Mesendoderm (in vitro differentiated cells): ENCODE measurements around the gene COPG2.

Experiments
- DNase-seq: peaks from one replicate; pipeline ENCODE4 v3.0.0; 2013
- H2AK5ac ChIP-seq: 2 replicates; pipeline ENCODE4 v1.6.1; 2013; ENCODE audit warnings: low read length, inconsistent platforms
- H2BK120ac ChIP-seq: 2 replicates; pipeline ENCODE4 v1.6.1; 2013; ENCODE audit warnings: low read depth, mild to moderate bottlenecking, low read length, moderate library complexity, mixed read lengths
- H2BK15ac ChIP-seq: replicated peaks from 2 replicates; pipeline ENCODE4 v1.6.1; 2013; ENCODE audit warnings: low read depth, mild to moderate bottlenecking, moderate library complexity
- H2BK5ac ChIP-seq: 2 replicates; pipeline ENCODE4 v1.6.1; 2013; ENCODE audit warnings: low read length, inconsistent platforms
- H3K18ac ChIP-seq: 2 replicates; pipeline ENCODE4 v1.6.1; 2013; ENCODE audit warnings: mild to moderate bottlenecking, low read length, mixed read lengths
- H3K23ac ChIP-seq: one replicate; pipeline ENCODE4 v1.6.1; 2013; ENCODE audit warnings: low read length
- H3K27ac ChIP-seq: 2 replicates; pipeline ENCODE4 v1.5.1; 2013; ENCODE audit warnings: low read depth, mild to moderate bottlenecking, inconsistent platforms, low read length, moderate library complexity
- H3K27me3 ChIP-seq: 2 replicates; pipeline ENCODE4 v1.6.1; 2013; ENCODE audit warnings: low read length, control low read depth, mild to moderate bottlenecking, inconsistent platforms; ENCODE audit not compliant: insufficient read depth, poor library complexity
- H3K36me3 ChIP-seq: 2 replicates; pipeline ENCODE4 v1.6.1; 2013; ENCODE audit warnings: low read length, inconsistent platforms; ENCODE audit not compliant: control insufficient read depth, insufficient read depth
- H3K4ac ChIP-seq: one replicate; pipeline ENCODE4 v1.6.1; 2013; ENCODE audit warnings: low read depth, mild to moderate bottlenecking, low read length, moderate library complexity
- H3K4me1 ChIP-seq: 2 replicates; pipeline ENCODE4 v1.6.1; 2013; ENCODE audit warnings: low read depth, low read length, inconsistent platforms; ENCODE audit not compliant: control insufficient read depth
- H3K4me2 ChIP-seq: 2 replicates; pipeline ENCODE4 v1.6.1; 2013; ENCODE audit warnings: low read length
- H3K4me3 ChIP-seq: 2 replicates; pipeline ENCODE4 v1.5.1; 2013; ENCODE audit warnings: mild to moderate bottlenecking, low read length
- H3K56ac ChIP-seq: one replicate; pipeline ENCODE4 v1.6.1; 2013; ENCODE audit warnings: low read length
- H3K79me1 ChIP-seq: 2 replicates; pipeline ENCODE4 v1.6.1; 2013; ENCODE audit warnings: low read length, inconsistent platforms
- H3K79me2 ChIP-seq: 2 replicates; pipeline ENCODE4 v1.6.1; 2013; ENCODE audit warnings: mild to moderate bottlenecking, low read length; ENCODE audit not compliant: control insufficient read depth, insufficient read depth
- H3K9ac ChIP-seq: 2 replicates; pipeline ENCODE4 v1.6.1; 2013; ENCODE audit warnings: low read length, inconsistent platforms
- H4K5ac ChIP-seq: one replicate; pipeline ENCODE4 v1.6.1; 2013; ENCODE audit warnings: low read length
- H4K8ac ChIP-seq: one replicate; pipeline ENCODE4 v1.6.1; 2013; ENCODE audit warnings: low read depth, mild to moderate bottlenecking, control low read depth, low read length, moderate library complexity
- WGBS: extraction: QIAGEN DNeasy Blood & Tissue Kit; methylation state at CpG from one replicate; pipeline ENCODE4 v1.1.7; 2013; ENCODE audit warnings: low lambda C conversion rate, missing lambda C conversion rate; ENCODE audit not compliant: insufficient coverage; ENCODE audit errors: extremely low coverage; 5-methylcytosine and 5-hydroxymethylcytosine counted together

Gene COPG2

GRCh38 chr7:130488392-130489139 is 180.0 kb downstream of the COPG2 start:
- Histone ChIP-seq H3K4me2 (no peak overlapping the region), H3K79me2 (peaks cover 14% of the 10 kb centered on the region), H3K4me1 (peaks cover 3% of the 10 kb centered on the region), H3K36me3 (no peaks in the 10 kb centered on the region), H2AK5ac (no peak overlapping the region), H3K4me3 (no peak overlapping the region), H3K4ac (no peak overlapping the region), H3K56ac (no peak overlapping the region), H3K23ac (no peak overlapping the region), H4K5ac (no peak overlapping the region), H4K8ac (no peak overlapping the region), H2BK5ac (no peak overlapping the region), H3K18ac (no peak overlapping the region), H3K9ac (no peak overlapping the region), H3K27me3 (peaks cover 6% of the 10 kb centered on the region), H3K27ac (no peak overlapping the region), H3K79me1 (peaks cover 11% of the 10 kb centered on the region), H2BK120ac (no peak overlapping the region), H2BK15ac (no peak overlapping the region)
- no CpG with 5 or more reads among the region's 7 CpGs for WGBS
- no peak for DNase-seq

- no peak overlapping the region for H2BK5ac ChIP-seq
- no peak overlapping the region for H3K18ac ChIP-seq
- H3K9ac ChIP-seq = peak overlapping the region; percentile 90
- no peak overlapping the region for H4K8ac ChIP-seq
- H3K23ac ChIP-seq = no peak overlapping the region
- H3K56ac ChIP-seq = peak overlapping the region; percentile 99
- no peak overlapping the region for H4K5ac ChIP-seq
- no peak overlapping the region for H2AK5ac ChIP-seq
- H3K36me3 ChIP-seq = no peaks in the 10 kb centered on the region
- H3K27ac ChIP-seq = no peak overlapping the region
- no peak overlapping the region for H2BK15ac ChIP-seq
- H3K27me3 ChIP-seq = no peaks in the 10 kb centered on the region
- H3K4me1 ChIP-seq = peaks cover 3% of the 10 kb centered on the region
- H3K4me2 ChIP-seq = peak overlapping the region; percentile 88
- peak overlapping the region; percentile 79 for H3K4me3 ChIP-seq
- H3K79me2 ChIP-seq = peaks cover 12% of the 10 kb centered on the region
- H3K4ac ChIP-seq = peak overlapping the region; percentile 26
- no peak overlapping the region for H2BK120ac ChIP-seq
- no CpG with 5 or more reads among the region's 6 CpGs for WGBS
- H3K79me1 ChIP-seq = peaks cover 8% of the 10 kb centered on the region
- peak; percentile 51 for DNase-seq
These were observed 181.6 kb downstream of the COPG2 start for GRCh38 chr7:130486954-130487436.

- H4K5ac ChIP-seq = no peak overlapping the region
- peak overlapping the region; percentile 90 for H3K9ac ChIP-seq
- peak overlapping the region; percentile 46 for H3K18ac ChIP-seq
- no peak overlapping the region for H3K27ac ChIP-seq
- DNase-seq = peak; percentile 98
- peak overlapping the region; percentile 44 for H3K4ac ChIP-seq
- peaks cover 10% of the 10 kb centered on the region for H3K79me2 ChIP-seq
- H4K8ac ChIP-seq = no peak overlapping the region
- no peak overlapping the region for H2BK120ac ChIP-seq
- H2BK15ac ChIP-seq = no peak overlapping the region
- WGBS = no CpG with 5 or more reads among the region's 67 CpGs
- H3K4me2 ChIP-seq = peak overlapping the region; percentile 88
- no peaks in the 10 kb centered on the region for H3K27me3 ChIP-seq
- no peak overlapping the region for H2AK5ac ChIP-seq
- H3K79me1 ChIP-seq = peaks cover 7% of the 10 kb centered on the region
- H3K23ac ChIP-seq = peak overlapping the region; percentile 97
- H3K4me3 ChIP-seq = peak overlapping the region; percentile 79
- peaks cover 3% of the 10 kb centered on the region for H3K4me1 ChIP-seq
- H3K36me3 ChIP-seq = no peaks in the 10 kb centered on the region
- no peak overlapping the region for H2BK5ac ChIP-seq
- H3K56ac ChIP-seq = peak overlapping the region; percentile 99
These were observed 182.2 kb downstream of the COPG2 start for GRCh38 chr7:130486114-130486953.

- Histone ChIP-seq H3K4ac (no peak overlapping the region), H2BK5ac (no peak overlapping the region), H4K8ac (no peak overlapping the region), H2AK5ac (no peak overlapping the region), H2BK120ac (no peak overlapping the region), H2BK15ac (no peak overlapping the region), H3K27me3 (no peaks in the 10 kb centered on the region), H3K79me1 (peaks cover 7% of the 10 kb centered on the region), H3K4me1 (peaks cover 3% of the 10 kb centered on the region), H3K4me3 (no peak overlapping the region), H3K27ac (no peak overlapping the region), H3K18ac (no peak overlapping the region), H4K5ac (peak overlapping the region; percentile 94), H3K79me2 (peaks cover 10% of the 10 kb centered on the region), H3K4me2 (peak overlapping the region; percentile 24), H3K9ac (peak overlapping the region; percentile 28), H3K36me3 (no peaks in the 10 kb centered on the region), H3K23ac (no peak overlapping the region), H3K56ac (peak overlapping the region; percentile 71)
- DNase-seq = no peak
- no CpG with 5 or more reads among the region's 11 CpGs for WGBS
These were observed 182.8 kb downstream of the COPG2 start for GRCh38 chr7:130485734-130486113.

GRCh38 chr7:130483031-130483430 is 185.5 kb downstream of the COPG2 start:
- Histone ChIP-seq H3K27ac (no peak overlapping the region), H2BK120ac (no peak overlapping the region), H3K23ac (no peak overlapping the region), H3K4me2 (no peak overlapping the region), H2BK5ac (no peak overlapping the region), H2AK5ac (no peak overlapping the region), H3K79me2 (peaks cover 4% of the 10 kb centered on the region), H4K5ac (no peak overlapping the region), H3K9ac (no peak overlapping the region), H3K56ac (no peak overlapping the region), H3K27me3 (no peaks in the 10 kb centered on the region), H3K36me3 (no peaks in the 10 kb centered on the region), H2BK15ac (no peak overlapping the region), H4K8ac (no peak overlapping the region), H3K4me1 (no peaks in the 10 kb centered on the region), H3K18ac (no peak overlapping the region), H3K4ac (no peak overlapping the region), H3K4me3 (no peak overlapping the region), H3K79me1 (peaks cover 2% of the 10 kb centered on the region)
- DNase-seq = no peak
- no CpG with 5 or more reads among the region's 3 CpGs for WGBS
